ENCODE measurements around the gene PDCD2L. TPM values are rescaled to one million over a fixed set of nuclear protein-coding genes. Genes with fewer than 3 reads are reported as not detected.
A peak's percentile ranks its signal among the peaks of the same experiment; 100 is the strongest.

PDCD2L gene
- total and polyA plus RNA-seq, 9 of the 15 experiments (the other 6 are each of a cell fraction or from before 2014, with no cell fraction given), result 12.1 to 68.5 (median 56.3) TPM

- TF ChIP-seq ZNF592 (IDR thresholded peaks at IDR 0.05) (no peak), FOS (IDR thresholded peaks at IDR 0.05; ENCODE audit: extremely low read depth, insufficient read length) (no peak), NFRKB (IDR thresholded peaks at IDR 0.05; ENCODE audit: low read depth) (0 out of 2 replicates have a peak, but pooled peaks have one; percentile 2), IRF1 (CRISPR knock-in tag; IDR thresholded peaks at IDR 0.05; ENCODE audit: borderline replicate concordance) (no peak), ZHX1 (conservative IDR thresholded peaks at IDR 0.05; ENCODE audit: low read length) (no peak), HMGXB4 (CRISPR knock-in tag; IDR thresholded peaks at IDR 0.05) (peak; percentile 37; the same call in 1 of the 2 replicates), NR3C1 (CRISPR knock-in tag; IDR thresholded peaks at IDR 0.05) (peak; percentile 42; the same call in 1 of the 2 replicates), EP400 (IDR thresholded peaks at IDR 0.05) (peak; percentile 58; the same call in 1 of the 2 replicates), GATAD2B (IDR thresholded peaks at IDR 0.05; ENCODE audit: borderline replicate concordance) (no peak), SIN3A (IDR thresholded peaks at IDR 0.05; ENCODE audit: borderline replicate concordance in 2 of 2, control insufficient read depth in 1 of 2, low read depth in 2 of 2, low read length in 2 of 2) (peak in 1 of 2 experiments; percentile 68; a peak in 1 of 4 replicates), ZNF695 (CRISPR knock-in tag; IDR thresholded peaks at IDR 0.05) (no peak), POLR2AphosphoS5 (IDR thresholded peaks at IDR 0.05; ENCODE audit: control insufficient read depth, insufficient read depth, low read depth, low read length) (no peak; the same call in 1 of the 2 replicates), EGR1 (conservative IDR thresholded peaks at IDR 0.05) (peak; percentile 59), ELF2 (CRISPR knock-in tag; IDR thresholded peaks at IDR 0.05) (no peak), LARP7 (IDR thresholded peaks at IDR 0.05) (no peak), GABPA (tag; conservative IDR thresholded peaks at IDR 0.05; ENCODE audit: low read depth) (peak; percentile 91), CBFA2T3 (IDR thresholded peaks at IDR 0.05) (no peak), ZNF76 (CRISPR knock-in tag; IDR thresholded peaks at IDR 0.05; ENCODE audit: borderline replicate concordance) (no peak)
These were observed 24.5 kb downstream of the PDCD2L start (continued) for GRCh38 chr19:34428549-34429285.

Data from K562 (cell line).